WTC11 (cell line): ENCODE results near the gene RPL13. TPM values are rescaled to one million over a fixed set of nuclear protein-coding genes. Genes with fewer than 3 reads are reported as not detected.

Experiments
- ATAC-seq: fragments of 200-7000 bp; cut with Tn5 transposase; 2 replicates; pipeline ENCODE4 v1.10.0; 2021; ENCODE audit warnings: mild to moderate bottlenecking, moderate library complexity
- CTCF ChIA-PET: fragments of 300-600 bp; sonication (Branson Sonifier 250); formaldehyde crosslinking; loops from one replicate; lab custom pipeline; 2021; ENCODE audit warnings: antibody characterized with exemption; lab: Charles Lee
- POLR2A ChIA-PET: fragments of 350-600 bp; sonication (Branson Sonifier 250); formaldehyde crosslinking; loops from one replicate; lab custom pipeline; 2021; ENCODE audit warnings: antibody characterized with exemption; lab: Charles Lee
- DNase-seq: peaks from one replicate; pipeline ENCODE4 v3.0.0; 2021; ENCODE audit warnings: low spot score
- H3K27ac Mint-ChIP-seq: 2 replicates; pipeline ENCODE4 v1.8.0; 2021; ENCODE audit warnings: mixed read lengths
- H3K27me3 Mint-ChIP-seq: 2 replicates; pipeline ENCODE4 v1.8.0; 2021; ENCODE audit warnings: low read depth, mild to moderate bottlenecking, moderate library complexity, mixed read lengths
- H3K36me3 Mint-ChIP-seq: 2 replicates; pipeline ENCODE4 v1.8.0; 2021; ENCODE audit warnings: mixed read lengths
- H3K4me1 Mint-ChIP-seq: 2 replicates; pipeline ENCODE4 v1.8.0; 2022; ENCODE audit warnings: mixed read lengths
- H3K4me3 Mint-ChIP-seq: 2 replicates; pipeline ENCODE4 v1.8.0; 2021; ENCODE audit warnings: mild to moderate bottlenecking, moderate library complexity, mixed read lengths
- H3K9me3 Mint-ChIP-seq: 2 replicates; pipeline ENCODE4 v1.8.0; 2021; ENCODE audit warnings: mixed read lengths
- CTCF ChIP-seq: fragments of 200-600 bp; IDR thresholded peaks from 2 replicates; pipeline ENCODE4 v1.8.0; 2022; ENCODE audit warnings: antibody characterized with exemption
- EMX1 ChIP-seq: fragments of 250-450 bp; sonication (Bioruptor Pico); IDR thresholded peaks from 2 replicates; pipeline ENCODE4 v1.8.0; 2021; ENCODE audit warnings: mild to moderate bottlenecking
- GABPB1 ChIP-seq: sonication (generic); formaldehyde crosslinking; IDR thresholded peaks from 2 replicates; pipeline ENCODE4 v1.8.1; 2023; ENCODE audit warnings: mild to moderate bottlenecking, missing genetic modification reagents
- NFE2L1 ChIP-seq: sonication (generic); formaldehyde crosslinking; IDR thresholded peaks from 2 replicates; pipeline ENCODE4 v1.8.1; 2023; ENCODE audit warnings: missing genetic modification reagents
- NR2C2 ChIP-seq: sonication (generic); formaldehyde crosslinking; IDR thresholded peaks from 2 replicates; pipeline ENCODE4 v1.8.0; 2022; ENCODE audit warnings: mild to moderate bottlenecking, missing genetic modification reagents
- ZBTB43 ChIP-seq: sonication (generic); formaldehyde crosslinking; IDR thresholded peaks from 2 replicates; pipeline ENCODE4 v1.8.1; 2023; ENCODE audit warnings: mild to moderate bottlenecking, missing genetic modification reagents
- ZNF138 ChIP-seq: sonication (generic); formaldehyde crosslinking; conservative IDR thresholded peaks from 2 replicates; pipeline ENCODE4 v1.8.1; 2022; ENCODE audit warnings: mild to moderate bottlenecking, moderate library complexity, missing genetic modification reagents
- total RNA-seq: library from RNA; stranded (reverse); gene quantifications from 3 replicates; pipeline ENCODE4 v1.2.3, GENCODE V29; 2021
- TF ChIP-seq, protein P1 (sequence below): fragments of 250-450 bp; sonication (Bioruptor Pico); IDR thresholded peaks from 2 replicates; pipeline ENCODE4 v1.9.0; 2021; ENCODE audit warnings: moderate library complexity, mild to moderate bottlenecking, inconsistent platforms, borderline replicate concordance
- TF ChIP-seq, protein P2 (sequence below): sonication (generic); formaldehyde crosslinking; IDR thresholded peaks from 2 replicates; pipeline ENCODE4 v1.8.1; 2022; ENCODE audit warnings: low read depth, mild to moderate bottlenecking, moderate library complexity, missing genetic modification reagents, borderline replicate concordance
- TF ChIP-seq, protein P3 (sequence below): sonication (generic); formaldehyde crosslinking; IDR thresholded peaks from 2 replicates; pipeline ENCODE4 v1.8.0; 2022; ENCODE audit warnings: mild to moderate bottlenecking, missing genetic modification reagents
- TF ChIP-seq, protein P4 (sequence below): sonication (generic); formaldehyde crosslinking; IDR thresholded peaks from 2 replicates; pipeline ENCODE4 v1.8.1; 2023; ENCODE audit warnings: mild to moderate bottlenecking, missing genetic modification reagents, moderate library complexity

Gene RPL13
- total RNA-seq, 1 experiment from 2014 or later = 2,631 TPM

DNA sequence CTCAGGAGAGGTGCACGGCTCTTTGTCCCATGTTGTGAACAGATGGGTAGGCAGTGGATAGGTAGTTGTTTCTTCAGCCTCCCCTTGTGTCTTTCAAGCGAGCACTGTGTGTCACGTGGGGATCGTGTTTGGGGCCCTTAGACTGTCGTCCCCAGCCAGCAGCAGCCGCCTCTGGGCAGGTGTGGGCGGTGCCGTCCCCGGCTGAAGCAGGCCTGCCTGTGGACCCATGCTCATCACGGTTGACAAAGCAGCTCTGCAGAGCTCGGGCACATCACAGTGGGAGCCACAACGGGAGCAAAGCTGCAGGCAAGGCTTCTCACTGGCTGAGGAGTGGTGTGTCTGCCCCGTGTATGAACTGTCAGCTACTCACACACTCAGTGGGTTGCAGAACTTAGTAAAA is 4.7 kb upstream of the RPL13 start (continued):
- no peak for TF ChIP-seq ZBTB43 (CRISPR knock-in tag)
- no peak for TF ChIP-seq EMX1 (CRISPR knock-in tag)
- TF ChIP-seq NR2C2 (CRISPR knock-in tag) = no peak
- TF ChIP-seq NFE2L1 (CRISPR knock-in tag) = no peak
- TF ChIP-seq, protein P1, sequence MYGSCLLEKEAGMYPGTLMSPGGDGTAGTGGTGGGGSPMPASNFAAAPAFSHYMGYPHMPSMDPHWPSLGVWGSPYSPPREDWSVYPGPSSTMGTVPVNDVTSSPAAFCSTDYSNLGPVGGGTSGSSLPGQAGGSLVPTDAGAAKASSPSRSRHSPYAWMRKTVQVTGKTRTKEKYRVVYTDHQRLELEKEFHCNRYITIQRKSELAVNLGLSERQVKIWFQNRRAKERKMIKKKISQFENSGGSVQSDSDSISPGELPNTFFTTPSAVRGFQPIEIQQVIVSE (CRISPR knock-in tag) = no peak
- TF ChIP-seq, protein P2, sequence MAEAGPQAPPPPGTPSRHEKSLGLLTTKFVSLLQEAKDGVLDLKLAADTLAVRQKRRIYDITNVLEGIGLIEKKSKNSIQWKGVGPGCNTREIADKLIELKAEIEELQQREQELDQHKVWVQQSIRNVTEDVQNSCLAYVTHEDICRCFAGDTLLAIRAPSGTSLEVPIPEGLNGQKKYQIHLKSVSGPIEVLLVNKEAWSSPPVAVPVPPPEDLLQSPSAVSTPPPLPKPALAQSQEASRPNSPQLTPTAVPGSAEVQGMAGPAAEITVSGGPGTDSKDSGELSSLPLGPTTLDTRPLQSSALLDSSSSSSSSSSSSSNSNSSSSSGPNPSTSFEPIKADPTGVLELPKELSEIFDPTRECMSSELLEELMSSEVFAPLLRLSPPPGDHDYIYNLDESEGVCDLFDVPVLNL (CRISPR knock-in tag) = no peak
- TF ChIP-seq ZNF138 (CRISPR knock-in tag) = no peak

GRCh38 chr16:89556750-89557689 is 3.5 kb upstream of the RPL13 start:
- TF ChIP-seq, protein P3, sequence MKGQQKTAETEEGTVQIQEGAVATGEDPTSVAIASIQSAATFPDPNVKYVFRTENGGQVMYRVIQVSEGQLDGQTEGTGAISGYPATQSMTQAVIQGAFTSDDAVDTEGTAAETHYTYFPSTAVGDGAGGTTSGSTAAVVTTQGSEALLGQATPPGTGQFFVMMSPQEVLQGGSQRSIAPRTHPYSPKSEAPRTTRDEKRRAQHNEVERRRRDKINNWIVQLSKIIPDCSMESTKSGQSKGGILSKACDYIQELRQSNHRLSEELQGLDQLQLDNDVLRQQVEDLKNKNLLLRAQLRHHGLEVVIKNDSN (CRISPR knock-in tag) = no peak
- TF ChIP-seq GABPB1 (CRISPR knock-in tag) = peak; percentile 27; the same call in 1 of the 2 replicates
- ATAC-seq (peak; percentile 78), DNase-seq (peak; percentile 97)
- POLR2A ChIA-PET = interaction anchor here (0.6 kb wide), 1 partner anchor 18 kb away, joined by 7 read pairs; no protein-coding TSS in a partner anchor
- H3K27me3 Mint-ChIP-seq = no peaks in the 10 kb centered on the region; the same call in 1 of the 2 replicates
- H3K4me3 Mint-ChIP-seq = peak overlapping the region; percentile 43; the same call in 1 of the 2 replicates
- no peaks in the 10 kb centered on the region for H3K9me3 Mint-ChIP-seq
- CTCF ChIA-PET = interaction anchor here (0.5 to 1.6 kb wide), 40 partner anchors 8 to 819 kb away, joined by 3 to 21 read pairs (median 4); partner anchors contain the start of genes CDH15, CDK10, CHMP1A and CPNE7
- H3K27ac Mint-ChIP-seq = peak overlapping the region; percentile 94
- H3K4me1 Mint-ChIP-seq = peaks cover 9% of the 10 kb centered on the region
- peaks cover 34% of the 10 kb centered on the region for H3K36me3 Mint-ChIP-seq

GRCh38 chr16:89557690-89558490 is 2.6 kb upstream of the RPL13 start:
- Mint-ChIP-seq H3K27ac (peak overlapping the region; percentile 94), H3K4me1 (peaks cover 18% of the 10 kb centered on the region), H3K9me3 (no peaks in the 10 kb centered on the region), H3K4me3 (peak overlapping the region; percentile 43; the same call in 1 of the 2 replicates), H3K36me3 (peaks cover 37% of the 10 kb centered on the region), H3K27me3 (no peaks in the 10 kb centered on the region; the same call in 1 of the 2 replicates)
- ChIA-PET CTCF (interaction anchor here (0.6 to 1.6 kb wide), 29 partner anchors 9 to 820 kb away, joined by 3 to 21 read pairs (median 4); partner anchors contain the start of genes CDH15, CDK10, SPG7 and TCF25), POLR2A (interaction anchor here (0.6 kb wide), 1 partner anchor 17 kb away, joined by 7 read pairs; no protein-coding TSS in a partner anchor)
- no peak for DNase-seq
- TF ChIP-seq CTCF = 0 out of 2 replicates have a peak, but pooled peaks have one; percentile 7
- TF ChIP-seq GABPB1 (CRISPR knock-in tag) = 0 out of 2 replicates have a peak, but pooled peaks have one; percentile 5
- TF ChIP-seq, protein P4, sequence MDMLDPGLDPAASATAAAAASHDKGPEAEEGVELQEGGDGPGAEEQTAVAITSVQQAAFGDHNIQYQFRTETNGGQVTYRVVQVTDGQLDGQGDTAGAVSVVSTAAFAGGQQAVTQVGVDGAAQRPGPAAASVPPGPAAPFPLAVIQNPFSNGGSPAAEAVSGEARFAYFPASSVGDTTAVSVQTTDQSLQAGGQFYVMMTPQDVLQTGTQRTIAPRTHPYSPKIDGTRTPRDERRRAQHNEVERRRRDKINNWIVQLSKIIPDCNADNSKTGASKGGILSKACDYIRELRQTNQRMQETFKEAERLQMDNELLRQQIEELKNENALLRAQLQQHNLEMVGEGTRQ (CRISPR knock-in tag) = no peak
- ATAC-seq = no peak
